Ishikawa (cell line): ENCODE data around the gene BRCA2.

Experiments
- CEBPB ChIP-seq: IDR thresholded peaks from 2 replicates; pipeline ENCODE4 v1.6.1; 2012
- CREB1 ChIP-seq: IDR thresholded peaks from 2 replicates; pipeline ENCODE4 v1.6.1; 2012; ENCODE audit warnings: low read depth
- EGR1 ChIP-seq: IDR thresholded peaks from 2 replicates; pipeline ENCODE4 v1.6.1; 2012
- EP300 ChIP-seq: IDR thresholded peaks from 2 replicates; pipeline ENCODE4 v1.6.1; 2012; ENCODE audit warnings: borderline replicate concordance
- FOXM1 ChIP-seq: IDR thresholded peaks from 2 replicates; pipeline ENCODE4 v1.6.1; 2012; ENCODE audit warnings: low read depth, borderline replicate concordance
- NFIC ChIP-seq: IDR thresholded peaks from 2 replicates; pipeline ENCODE4 v1.6.1; 2012
- RAD21 ChIP-seq: IDR thresholded peaks from 2 replicates; pipeline ENCODE4 v1.6.1; 2012; ENCODE audit warnings: low read depth
- TAF1 ChIP-seq: IDR thresholded peaks from 2 replicates; pipeline ENCODE4 v1.6.1; 2012; ENCODE audit warnings: low read depth, mild to moderate bottlenecking
- TCF12 ChIP-seq: IDR thresholded peaks from 2 replicates; pipeline ENCODE4 v1.6.1; 2012; ENCODE audit warnings: low read depth
- TEAD4 ChIP-seq: IDR thresholded peaks from 2 replicates; pipeline ENCODE4 v1.6.1; 2012
- YY1 ChIP-seq: IDR thresholded peaks from 2 replicates; pipeline ENCODE4 v1.6.1; 2012; ENCODE audit warnings: low read depth
- ZBTB7A ChIP-seq: IDR thresholded peaks from 2 replicates; pipeline ENCODE4 v1.6.1; 2012; ENCODE audit warnings: low read depth
- TF ChIP-seq, protein P1 (sequence below): IDR thresholded peaks from 2 replicates; pipeline ENCODE4 v1.6.1; 2012
- TF ChIP-seq, protein P2 (sequence below): IDR thresholded peaks from 2 replicates; pipeline ENCODE4 v1.6.1; 2012; ENCODE audit warnings: low read depth, mild to moderate bottlenecking
- TF ChIP-seq, protein P3 (sequence below): IDR thresholded peaks from 2 replicates; pipeline ENCODE4 v1.6.1; 2012

BRCA2 gene

DNA sequence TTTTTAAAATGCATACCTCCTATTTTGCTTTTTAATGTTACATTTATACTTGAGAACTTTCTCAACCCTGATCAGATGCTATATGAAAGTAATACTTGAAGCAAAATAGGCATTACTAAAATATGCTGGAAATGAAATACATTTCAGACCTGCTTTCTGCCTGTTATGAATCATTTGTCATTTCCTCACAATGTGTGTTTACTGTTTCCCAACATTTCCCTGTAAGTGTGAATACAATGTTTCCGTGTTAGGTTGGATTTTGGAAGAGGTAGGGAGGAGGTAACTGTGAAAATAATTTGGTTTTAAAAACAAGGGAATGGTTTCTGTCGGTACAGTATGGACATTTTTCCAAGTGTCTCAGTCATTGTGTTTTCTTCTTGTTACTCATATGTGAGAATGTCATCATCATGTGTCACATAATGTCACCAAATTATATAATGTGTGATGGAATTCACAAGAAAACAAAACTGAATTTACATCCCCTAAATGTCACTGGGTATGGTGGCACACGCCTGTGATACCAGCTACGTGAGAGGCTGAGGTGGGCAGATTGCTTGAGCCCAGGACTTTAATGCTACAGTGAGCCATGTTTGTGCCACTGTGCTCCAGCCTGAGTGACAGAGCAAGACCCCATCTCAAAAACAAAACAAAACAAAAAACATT, 43.2 kb upstream of the BRCA2 start:
- TF ChIP-seq FOXM1: no peak
- no peak for TF ChIP-seq EGR1
- TF ChIP-seq EP300: no peak
- no peak for TF ChIP-seq YY1
- TF ChIP-seq ZBTB7A: no peak
- TF ChIP-seq, protein P1, sequence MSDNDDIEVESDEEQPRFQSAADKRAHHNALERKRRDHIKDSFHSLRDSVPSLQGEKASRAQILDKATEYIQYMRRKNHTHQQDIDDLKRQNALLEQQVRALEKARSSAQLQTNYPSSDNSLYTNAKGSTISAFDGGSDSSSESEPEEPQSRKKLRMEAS: no peak
- no peak for TF ChIP-seq TCF12
- TF ChIP-seq NFIC: no peak
- no peak for TF ChIP-seq RAD21
- TF ChIP-seq TAF1: no peak

DNA sequence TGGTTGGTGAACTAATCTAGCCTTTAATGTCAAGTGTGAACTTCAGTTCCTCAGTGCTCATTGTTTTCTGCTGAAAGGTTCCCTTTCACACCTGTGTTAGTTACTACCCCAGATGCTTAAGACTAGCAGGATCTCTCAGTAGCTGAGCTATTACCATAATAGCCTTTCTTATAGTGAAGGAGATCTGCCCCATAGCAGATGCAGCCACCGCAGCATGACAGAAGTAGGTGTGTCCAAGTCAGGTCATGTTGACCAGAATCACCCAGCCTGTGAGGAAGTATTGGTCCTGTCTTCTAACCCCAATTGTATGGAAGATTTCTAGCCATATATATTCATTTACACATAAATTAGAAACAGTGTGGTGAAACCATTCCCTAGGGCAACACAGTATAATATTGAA, 37.5 kb upstream of the BRCA2 start:
- TF ChIP-seq RAD21 (no peak), TCF12 (no peak), CREB1 (no peak), CEBPB (no peak), NFIC (no peak), EP300 (no peak), TAF1 (no peak), ZBTB7A (no peak), FOXM1 (no peak), YY1 (no peak), EGR1 (no peak)
- TF ChIP-seq, protein P2, sequence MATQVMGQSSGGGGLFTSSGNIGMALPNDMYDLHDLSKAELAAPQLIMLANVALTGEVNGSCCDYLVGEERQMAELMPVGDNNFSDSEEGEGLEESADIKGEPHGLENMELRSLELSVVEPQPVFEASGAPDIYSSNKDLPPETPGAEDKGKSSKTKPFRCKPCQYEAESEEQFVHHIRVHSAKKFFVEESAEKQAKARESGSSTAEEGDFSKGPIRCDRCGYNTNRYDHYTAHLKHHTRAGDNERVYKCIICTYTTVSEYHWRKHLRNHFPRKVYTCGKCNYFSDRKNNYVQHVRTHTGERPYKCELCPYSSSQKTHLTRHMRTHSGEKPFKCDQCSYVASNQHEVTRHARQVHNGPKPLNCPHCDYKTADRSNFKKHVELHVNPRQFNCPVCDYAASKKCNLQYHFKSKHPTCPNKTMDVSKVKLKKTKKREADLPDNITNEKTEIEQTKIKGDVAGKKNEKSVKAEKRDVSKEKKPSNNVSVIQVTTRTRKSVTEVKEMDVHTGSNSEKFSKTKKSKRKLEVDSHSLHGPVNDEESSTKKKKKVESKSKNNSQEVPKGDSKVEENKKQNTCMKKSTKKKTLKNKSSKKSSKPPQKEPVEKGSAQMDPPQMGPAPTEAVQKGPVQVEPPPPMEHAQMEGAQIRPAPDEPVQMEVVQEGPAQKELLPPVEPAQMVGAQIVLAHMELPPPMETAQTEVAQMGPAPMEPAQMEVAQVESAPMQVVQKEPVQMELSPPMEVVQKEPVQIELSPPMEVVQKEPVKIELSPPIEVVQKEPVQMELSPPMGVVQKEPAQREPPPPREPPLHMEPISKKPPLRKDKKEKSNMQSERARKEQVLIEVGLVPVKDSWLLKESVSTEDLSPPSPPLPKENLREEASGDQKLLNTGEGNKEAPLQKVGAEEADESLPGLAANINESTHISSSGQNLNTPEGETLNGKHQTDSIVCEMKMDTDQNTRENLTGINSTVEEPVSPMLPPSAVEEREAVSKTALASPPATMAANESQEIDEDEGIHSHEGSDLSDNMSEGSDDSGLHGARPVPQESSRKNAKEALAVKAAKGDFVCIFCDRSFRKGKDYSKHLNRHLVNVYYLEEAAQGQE: no peak
- TF ChIP-seq, protein P1: no peak

DNA sequence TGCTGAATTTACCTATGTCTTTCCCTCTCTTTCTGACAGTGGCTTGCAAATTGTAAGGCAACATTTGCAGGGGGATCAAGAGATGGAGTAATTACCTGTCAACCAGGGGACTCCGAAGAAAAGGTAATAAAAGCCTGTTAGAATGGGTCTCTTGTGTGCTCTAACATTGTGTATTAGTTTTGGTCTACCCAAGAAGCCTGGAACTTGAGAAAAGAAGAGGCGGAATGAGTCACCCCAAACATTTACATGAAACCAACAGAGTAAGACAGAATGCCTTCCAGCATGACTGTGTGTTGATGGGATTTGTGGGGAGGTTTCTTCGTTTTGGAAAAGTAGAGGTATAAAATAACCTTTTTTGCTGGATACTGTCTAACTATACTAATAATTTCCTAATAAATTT, 36.9 kb upstream of the BRCA2 start:
- TF ChIP-seq, protein P3, sequence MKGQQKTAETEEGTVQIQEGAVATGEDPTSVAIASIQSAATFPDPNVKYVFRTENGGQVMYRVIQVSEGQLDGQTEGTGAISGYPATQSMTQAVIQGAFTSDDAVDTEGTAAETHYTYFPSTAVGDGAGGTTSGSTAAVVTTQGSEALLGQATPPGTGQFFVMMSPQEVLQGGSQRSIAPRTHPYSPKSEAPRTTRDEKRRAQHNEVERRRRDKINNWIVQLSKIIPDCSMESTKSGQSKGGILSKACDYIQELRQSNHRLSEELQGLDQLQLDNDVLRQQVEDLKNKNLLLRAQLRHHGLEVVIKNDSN: no peak
- no peak for TF ChIP-seq CREB1
- no peak for TF ChIP-seq CEBPB
- TF ChIP-seq TEAD4: no peak
- TF ChIP-seq, protein P2: no peak
- no peak for TF ChIP-seq EP300
- no peak for TF ChIP-seq FOXM1
- no peak for TF ChIP-seq TCF12
- TF ChIP-seq ZBTB7A: no peak
- TF ChIP-seq, protein P1: no peak
- no peak for TF ChIP-seq NFIC
- TF ChIP-seq YY1: no peak

DNA sequence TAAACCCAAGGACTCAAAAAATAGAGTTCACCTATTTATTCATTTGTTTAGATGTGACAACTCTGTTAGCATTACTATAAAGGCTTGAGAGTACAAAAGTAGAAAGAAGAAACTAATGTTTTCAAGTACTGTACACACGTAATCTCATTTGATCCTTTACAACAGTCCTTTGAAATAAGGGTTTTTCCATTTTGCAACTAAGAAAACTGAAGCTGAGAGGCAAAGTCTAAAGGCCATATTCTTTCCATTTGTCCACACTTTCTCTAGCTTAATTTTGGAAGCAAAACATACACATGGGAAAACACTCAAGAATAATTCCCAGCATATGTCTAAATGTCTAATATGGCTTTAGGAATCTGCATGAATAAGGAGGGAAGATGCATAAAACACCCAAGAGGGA, 34.2 kb upstream of the BRCA2 start:
- TF ChIP-seq, protein P3: no peak
- no peak for TF ChIP-seq TEAD4
- no peak for TF ChIP-seq EP300
- TF ChIP-seq ZBTB7A: no peak
- TF ChIP-seq RAD21: no peak
- TF ChIP-seq, protein P1: no peak
- TF ChIP-seq TCF12: no peak
- TF ChIP-seq TAF1: no peak
- TF ChIP-seq NFIC: no peak
- no peak for TF ChIP-seq EGR1
- no peak for TF ChIP-seq CEBPB

DNA sequence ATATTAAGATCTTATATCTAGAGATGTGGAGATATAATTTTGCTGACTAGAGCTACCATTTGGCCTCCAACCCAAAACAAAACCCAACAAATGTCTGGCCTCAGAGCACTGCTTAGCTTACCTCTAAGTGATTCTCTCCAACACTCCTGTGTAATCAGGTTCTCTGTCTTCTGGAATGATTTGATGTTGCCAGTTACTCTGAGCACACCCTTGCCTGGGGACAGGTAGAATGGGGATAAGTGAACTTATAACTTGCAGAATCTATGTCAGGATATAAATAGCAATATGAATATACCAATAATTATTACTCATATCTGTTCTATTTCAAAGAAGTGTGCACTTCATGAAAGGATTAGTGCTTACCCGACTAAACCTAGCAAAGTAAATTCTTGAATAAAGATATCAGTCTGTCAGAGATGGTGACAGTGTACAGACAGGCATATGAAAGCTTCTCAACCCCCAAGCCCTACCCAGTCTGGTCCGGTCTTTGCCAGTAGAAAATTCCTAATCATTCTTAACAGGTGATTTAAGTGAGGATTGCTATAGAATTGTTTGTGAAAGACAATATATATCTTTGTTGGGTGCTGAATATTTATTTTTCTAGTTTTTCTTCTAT, 33.1 kb upstream of the BRCA2 start:
- TF ChIP-seq, protein P2: no peak
- TF ChIP-seq CEBPB: no peak
- no peak for TF ChIP-seq EGR1
- no peak for TF ChIP-seq TCF12
- TF ChIP-seq NFIC: no peak
- no peak for TF ChIP-seq ZBTB7A
- TF ChIP-seq, protein P1: no peak
- TF ChIP-seq TAF1: no peak
